ENCODE results near the gene KCNIP2. TPM values are rescaled to one million over a fixed set of nuclear protein-coding genes. Genes with fewer than 3 reads are reported as not detected.

The KCNIP2 gene
- polyA plus RNA-seq, 1 of the 3 experiments (the other 2 are of a cell fraction) = 1.0 TPM

DNA sequence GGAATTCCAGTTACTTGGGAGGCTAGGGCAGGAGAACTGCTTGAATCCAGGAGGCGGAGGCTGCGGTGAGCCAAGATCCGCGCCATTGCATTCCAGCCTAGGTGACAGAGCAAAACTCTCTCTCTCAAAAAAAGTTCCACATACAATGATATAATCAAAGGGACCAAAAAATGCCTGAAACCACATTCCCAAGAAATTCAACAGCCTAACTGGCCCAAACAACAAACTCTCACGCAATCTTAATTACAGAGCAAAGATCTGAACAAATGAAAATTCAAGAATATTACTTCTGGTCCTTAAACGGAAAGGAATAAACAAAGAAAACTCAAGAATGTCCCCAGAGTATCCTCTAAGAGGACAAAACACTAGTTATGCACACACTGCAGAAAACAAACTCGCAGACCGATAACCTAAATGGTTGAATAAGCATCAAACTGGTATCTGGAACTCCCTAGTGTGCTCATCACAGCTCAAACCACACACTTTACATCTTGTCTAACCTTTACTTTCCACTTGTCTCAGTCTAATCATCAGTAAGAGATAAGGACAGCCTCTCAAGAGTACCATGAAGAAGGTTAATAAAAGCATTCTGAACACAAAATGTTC lies 29.0 kb downstream of the KCNIP2 start:
- Histone ChIP-seq H3K9me2 (no peaks in the 10 kb centered on the region), H3K4me1 (ENCODE audit: control insufficient read depth in 1 of 2, insufficient read depth in 2 of 2, low read depth in 1 of 2, low read length in 1 of 2) (peaks cover 6 to 21% of the 10 kb centered on the region in 2 experiments; a peak in 3 of 4 replicates), H2AFZ (ENCODE audit: low read depth) (no peak overlapping the region), H3K79me2 (ENCODE audit: insufficient read depth) (peaks cover 87% of the 10 kb centered on the region), H3K9me3 (no peaks in the 10 kb centered on the region), H4K20me1 (ENCODE audit: insufficient read depth) (peaks cover 84% of the 10 kb centered on the region), H3K27ac (ENCODE audit: low read depth in 2 of 2, low read length in 1 of 2) (peak overlapping the region in 1 of 2 experiments; percentile 31; a peak in 1 of 4 replicates), H3K9ac (peak overlapping the region; percentile 94; the same call in 1 of the 2 replicates), H3K27me3 (ENCODE audit: insufficient read depth) (no peaks in the 10 kb centered on the region), H3K4me3 (ENCODE audit: low read depth in 2 of 2, low read length in 1 of 2) (peak overlapping the region; percentile 88 to 96), H3F3A (replicated peaks; ENCODE audit: insufficient read depth) (peaks cover 9% of the 10 kb centered on the region), H3K4me2 (peak overlapping the region; percentile 92), H3K36me3 (replicated peaks in 1 of 2; ENCODE audit: control insufficient read depth in 1 of 2, insufficient read depth in 2 of 2, low read length in 1 of 2) (peaks cover 31 to 51% of the 10 kb centered on the region in 2 experiments)
- ChIA-PET POLR2A (no interaction called here), CTCF (interaction anchor here (0.9 to 3.8 kb wide), 6 partner anchors 21 to 212 kb away, joined by 3 to 14 read pairs (median 8); no protein-coding TSS in a partner anchor)
- WGBS (ENCODE audit: low lambda C conversion rate) = 93% methylated on average over 8 of the region's 8 CpGs
- no peak for DNase-seq
- no peak for TF ChIP-seq NRF1 (IDR thresholded peaks at IDR 0.05; ENCODE audit: low read depth, low read length)
- TF ChIP-seq TCF12 (IDR thresholded peaks at IDR 0.05) = no peak
- TF ChIP-seq TAF1 (IDR thresholded peaks at IDR 0.05; ENCODE audit: borderline replicate concordance, low read depth, low read length) = no peak
- no peak for TF ChIP-seq POLR2AphosphoS5 (IDR thresholded peaks at IDR 0.05; ENCODE audit: low read depth, low read length)
- TF ChIP-seq, protein P1, sequence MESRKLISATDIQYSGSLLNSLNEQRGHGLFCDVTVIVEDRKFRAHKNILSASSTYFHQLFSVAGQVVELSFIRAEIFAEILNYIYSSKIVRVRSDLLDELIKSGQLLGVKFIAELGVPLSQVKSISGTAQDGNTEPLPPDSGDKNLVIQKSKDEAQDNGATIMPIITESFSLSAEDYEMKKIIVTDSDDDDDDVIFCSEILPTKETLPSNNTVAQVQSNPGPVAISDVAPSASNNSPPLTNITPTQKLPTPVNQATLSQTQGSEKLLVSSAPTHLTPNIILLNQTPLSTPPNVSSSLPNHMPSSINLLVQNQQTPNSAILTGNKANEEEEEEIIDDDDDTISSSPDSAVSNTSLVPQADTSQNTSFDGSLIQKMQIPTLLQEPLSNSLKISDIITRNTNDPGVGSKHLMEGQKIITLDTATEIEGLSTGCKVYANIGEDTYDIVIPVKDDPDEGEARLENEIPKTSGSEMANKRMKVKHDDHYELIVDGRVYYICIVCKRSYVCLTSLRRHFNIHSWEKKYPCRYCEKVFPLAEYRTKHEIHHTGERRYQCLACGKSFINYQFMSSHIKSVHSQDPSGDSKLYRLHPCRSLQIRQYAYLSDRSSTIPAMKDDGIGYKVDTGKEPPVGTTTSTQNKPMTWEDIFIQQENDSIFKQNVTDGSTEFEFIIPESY (IDR thresholded peaks at IDR 0.05; ENCODE audit: borderline replicate concordance, low read depth) = no peak
- TF ChIP-seq YY1 (IDR thresholded peaks at IDR 0.05; ENCODE audit: low read depth) = no peak
- no peak for TF ChIP-seq SIN3A (IDR thresholded peaks at IDR 0.05; ENCODE audit: borderline replicate concordance, low read depth, low read length)
- TF ChIP-seq ELF1 (IDR thresholded peaks at IDR 0.05) = no peak
- no peak for TF ChIP-seq EZH2phosphoT487 (IDR thresholded peaks at IDR 0.05; ENCODE audit: borderline replicate concordance, low read depth)
- TF ChIP-seq SMC3 (IDR thresholded peaks at IDR 0.05; ENCODE audit: low read depth, low read length) = no peak
- TF ChIP-seq, protein P2, sequence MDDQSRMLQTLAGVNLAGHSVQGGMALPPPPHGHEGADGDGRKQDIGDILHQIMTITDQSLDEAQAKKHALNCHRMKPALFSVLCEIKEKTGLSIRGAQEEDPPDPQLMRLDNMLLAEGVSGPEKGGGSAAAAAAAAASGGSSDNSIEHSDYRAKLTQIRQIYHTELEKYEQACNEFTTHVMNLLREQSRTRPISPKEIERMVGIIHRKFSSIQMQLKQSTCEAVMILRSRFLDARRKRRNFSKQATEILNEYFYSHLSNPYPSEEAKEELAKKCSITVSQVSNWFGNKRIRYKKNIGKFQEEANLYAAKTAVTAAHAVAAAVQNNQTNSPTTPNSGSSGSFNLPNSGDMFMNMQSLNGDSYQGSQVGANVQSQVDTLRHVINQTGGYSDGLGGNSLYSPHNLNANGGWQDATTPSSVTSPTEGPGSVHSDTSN (IDR thresholded peaks at IDR 0.05) = no peak
- TF ChIP-seq, protein P3, sequence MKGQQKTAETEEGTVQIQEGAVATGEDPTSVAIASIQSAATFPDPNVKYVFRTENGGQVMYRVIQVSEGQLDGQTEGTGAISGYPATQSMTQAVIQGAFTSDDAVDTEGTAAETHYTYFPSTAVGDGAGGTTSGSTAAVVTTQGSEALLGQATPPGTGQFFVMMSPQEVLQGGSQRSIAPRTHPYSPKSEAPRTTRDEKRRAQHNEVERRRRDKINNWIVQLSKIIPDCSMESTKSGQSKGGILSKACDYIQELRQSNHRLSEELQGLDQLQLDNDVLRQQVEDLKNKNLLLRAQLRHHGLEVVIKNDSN (IDR thresholded peaks at IDR 0.05; ENCODE audit: borderline replicate concordance, low read depth) = no peak
- no peak for TF ChIP-seq FOXJ3 (CRISPR knock-in tag; IDR thresholded peaks at IDR 0.05)
- no peak for TF ChIP-seq TEAD4 (IDR thresholded peaks at IDR 0.05; ENCODE audit: borderline replicate concordance, insufficient read depth)
- TF ChIP-seq MXI1 (IDR thresholded peaks at IDR 0.05; ENCODE audit: low read depth, low read length) = no peak
- no peak for TF ChIP-seq NFIC (IDR thresholded peaks at IDR 0.05; ENCODE audit: borderline replicate concordance)
